Endometrial microvascular endothelial cells (primary cell): ENCODE results near the gene TTL. TPM values are rescaled to one million over a fixed set of nuclear protein-coding genes. Genes with fewer than 3 reads are reported as not detected.
"Not testable (repeated sequence)": the region's sequence is repeated elsewhere in the genome, so short reads cannot be mapped to it uniquely, and the experiment has no call there.

Experiments used
- in situ Hi-C: cut with HindIII; loops from 2 replicates; pipeline ENCODE4 v1.10.0; 2017; ENCODE audit warnings: low sequenced_read_pairs, low pct_unique_long_range_greater_than_20kb; ENCODE audit errors: inconsistent ontology term
- total RNA-seq: library from RNA; depleted of rRNA; stranded (reverse); fragments of >200 nt; gene quantifications from one replicate; pipeline ENCODE4 v1.2.3, GENCODE V29; 2015; ENCODE audit errors: inconsistent ontology term

The TTL gene
- 47.6 TPM for total RNA-seq

DNA sequence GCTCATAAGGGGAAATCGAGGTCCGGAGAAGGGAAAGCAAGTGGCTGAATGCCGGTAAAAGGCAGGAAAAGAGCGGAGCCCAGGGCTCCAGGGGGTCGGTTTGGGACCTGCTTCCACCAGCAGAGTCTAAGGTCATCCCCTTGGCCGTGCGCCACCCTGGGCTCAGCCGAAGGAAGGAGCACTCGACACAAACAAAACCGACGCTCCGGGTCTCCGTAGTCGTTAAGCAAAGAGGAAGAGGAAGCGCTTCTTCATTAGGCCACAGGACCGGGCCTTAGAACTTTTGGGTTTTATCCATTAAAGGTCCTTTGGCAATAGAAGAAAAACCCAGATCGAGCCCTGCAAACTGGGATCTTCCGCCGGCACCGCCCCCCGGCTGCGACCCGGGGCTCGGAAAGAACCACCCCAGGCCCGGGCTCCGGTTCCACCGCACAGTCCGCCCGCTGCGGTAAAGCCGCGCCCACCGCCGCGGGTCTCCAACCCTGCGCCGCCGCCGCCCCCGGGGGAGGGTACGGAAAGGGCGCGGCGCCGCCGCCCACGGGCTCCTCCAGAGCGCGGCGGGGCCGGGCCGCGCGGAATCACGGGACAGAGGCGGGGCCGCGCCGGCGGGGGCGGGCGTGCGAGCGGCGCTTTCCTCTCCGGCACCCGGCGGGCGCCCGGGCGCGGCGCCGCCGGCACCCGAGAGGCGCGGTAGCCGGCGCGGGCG is at the start of gene TTL:
TSS of gene TTL (plus strand) at position 629 of the 706 bp plus-strand sequence. CDS start 189 bp downstream, outside the sequence.
- in situ Hi-C loops: no loop called here

DNA sequence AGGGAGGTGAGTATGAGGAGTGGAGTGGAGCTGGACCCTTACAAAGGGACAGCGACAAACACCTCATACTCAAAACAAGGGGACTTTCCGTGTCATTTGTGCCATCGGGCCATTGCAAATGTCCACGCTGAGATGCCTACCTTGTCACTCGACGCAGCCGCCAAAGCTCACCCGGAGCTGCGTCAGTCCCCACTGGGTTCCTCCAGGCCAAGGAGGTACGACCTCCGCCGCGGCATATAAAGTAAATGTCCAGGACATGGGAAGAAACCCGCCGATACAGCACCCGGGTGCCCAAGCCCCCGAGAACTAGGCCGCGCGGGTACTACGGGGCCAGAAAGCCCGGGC is 49.6 kb upstream of the TTL start:
- in situ Hi-C loops: not testable (repeated sequence)

DNA sequence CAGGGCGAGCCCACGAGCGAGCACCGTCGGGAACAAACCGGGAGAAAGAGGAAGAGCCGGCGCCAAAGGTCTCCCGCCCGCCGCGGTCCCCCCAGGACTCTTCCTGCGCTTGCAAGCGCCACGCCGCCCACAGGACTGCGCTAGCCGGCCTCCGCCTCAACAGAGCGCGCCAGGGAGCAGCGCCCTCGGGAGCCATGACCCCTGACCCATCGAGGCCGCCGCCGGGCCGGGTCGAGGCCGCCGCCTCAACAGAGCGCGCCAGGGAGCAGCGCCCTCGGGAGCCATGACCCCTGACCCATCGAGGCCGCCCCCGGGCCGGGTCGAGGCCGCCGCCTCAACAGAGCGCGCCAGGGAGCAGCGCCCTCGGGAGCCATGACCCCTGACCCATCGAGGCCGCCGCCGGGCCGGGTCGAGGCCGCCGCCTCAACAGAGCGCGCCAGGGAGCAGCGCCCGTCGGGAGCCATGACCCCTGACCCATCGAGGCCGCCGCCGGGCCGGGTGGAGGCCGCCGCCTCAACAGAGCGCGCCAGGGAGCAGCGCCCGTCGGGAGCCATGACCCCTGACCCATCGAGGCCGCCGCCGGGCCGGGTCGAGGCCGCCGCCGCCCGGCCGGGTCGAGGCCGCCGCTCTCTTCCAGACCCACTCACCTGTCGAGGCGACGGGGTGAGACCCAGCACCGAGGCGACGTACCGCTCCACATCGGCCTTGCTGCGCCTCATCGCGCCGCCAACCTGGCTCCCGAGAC is 49.0 kb upstream of the TTL start:
- in situ Hi-C loops: not testable (repeated sequence)

DNA sequence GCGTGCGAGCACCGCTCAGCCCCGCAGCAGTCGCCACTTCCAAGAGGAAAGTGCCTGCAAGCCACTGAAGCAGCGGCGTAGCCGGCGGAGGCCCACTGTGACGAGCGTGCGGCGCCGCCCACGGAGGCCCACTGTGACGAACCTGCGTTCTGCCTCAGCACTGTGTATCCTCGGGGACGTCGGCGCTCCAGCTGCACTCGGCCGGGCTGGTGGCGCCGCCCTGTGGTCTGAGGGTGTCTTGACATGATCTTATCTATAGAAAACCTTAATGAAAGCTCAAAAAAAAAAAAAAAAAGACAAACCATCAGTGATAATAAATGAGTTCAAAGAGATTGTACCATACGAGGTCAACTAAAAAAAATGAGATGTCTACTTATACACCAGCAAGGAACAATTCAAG is 48.5 kb upstream of the TTL start, which contains the start of gene RGPD8:
TSS of gene RGPD8 (minus strand) at position 166 of the 400 bp plus-strand sequence. CDS start 192 bp downstream, outside the sequence.
- in situ Hi-C loops: not testable (repeated sequence)

DNA sequence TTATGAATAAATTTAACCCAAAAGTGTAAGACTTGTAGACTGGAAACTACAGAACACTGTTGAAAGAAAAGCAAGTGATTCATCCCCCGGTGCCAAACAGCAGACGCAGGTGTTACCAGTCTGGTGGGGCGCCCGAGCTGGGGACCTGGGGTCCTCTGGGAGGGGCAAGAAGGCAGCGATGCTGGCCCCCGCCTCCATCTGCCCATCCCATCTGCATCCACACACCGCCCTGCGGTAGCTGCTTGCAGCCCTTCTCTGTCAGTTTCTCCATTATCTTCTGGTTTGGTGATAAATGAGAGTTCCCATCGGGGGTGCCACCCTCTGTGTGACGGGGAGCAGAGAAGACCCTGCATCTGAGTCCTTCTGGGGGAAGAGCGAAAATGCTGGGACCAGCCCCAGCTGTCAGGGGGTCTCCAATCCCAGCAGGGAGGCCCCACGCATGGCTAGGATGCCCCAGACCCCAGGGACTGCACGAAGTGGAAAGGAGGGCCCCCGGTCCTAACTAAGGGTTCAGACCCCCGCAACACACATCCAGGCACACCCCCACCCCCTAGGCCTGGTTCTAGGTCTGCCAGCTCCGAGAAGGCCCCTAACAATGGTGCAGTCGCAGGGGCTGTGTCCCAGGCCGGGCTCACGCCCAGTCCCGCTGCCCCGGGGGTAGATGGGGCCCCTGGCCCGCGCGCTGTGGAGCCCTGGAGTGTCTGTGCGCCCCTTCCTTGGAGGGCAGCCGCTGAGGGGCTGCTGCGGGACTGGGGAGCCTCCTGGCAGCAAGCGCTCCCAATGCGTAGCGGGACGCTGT is 47.8 kb upstream of the TTL start:
- in situ Hi-C loops: no loop called here

DNA sequence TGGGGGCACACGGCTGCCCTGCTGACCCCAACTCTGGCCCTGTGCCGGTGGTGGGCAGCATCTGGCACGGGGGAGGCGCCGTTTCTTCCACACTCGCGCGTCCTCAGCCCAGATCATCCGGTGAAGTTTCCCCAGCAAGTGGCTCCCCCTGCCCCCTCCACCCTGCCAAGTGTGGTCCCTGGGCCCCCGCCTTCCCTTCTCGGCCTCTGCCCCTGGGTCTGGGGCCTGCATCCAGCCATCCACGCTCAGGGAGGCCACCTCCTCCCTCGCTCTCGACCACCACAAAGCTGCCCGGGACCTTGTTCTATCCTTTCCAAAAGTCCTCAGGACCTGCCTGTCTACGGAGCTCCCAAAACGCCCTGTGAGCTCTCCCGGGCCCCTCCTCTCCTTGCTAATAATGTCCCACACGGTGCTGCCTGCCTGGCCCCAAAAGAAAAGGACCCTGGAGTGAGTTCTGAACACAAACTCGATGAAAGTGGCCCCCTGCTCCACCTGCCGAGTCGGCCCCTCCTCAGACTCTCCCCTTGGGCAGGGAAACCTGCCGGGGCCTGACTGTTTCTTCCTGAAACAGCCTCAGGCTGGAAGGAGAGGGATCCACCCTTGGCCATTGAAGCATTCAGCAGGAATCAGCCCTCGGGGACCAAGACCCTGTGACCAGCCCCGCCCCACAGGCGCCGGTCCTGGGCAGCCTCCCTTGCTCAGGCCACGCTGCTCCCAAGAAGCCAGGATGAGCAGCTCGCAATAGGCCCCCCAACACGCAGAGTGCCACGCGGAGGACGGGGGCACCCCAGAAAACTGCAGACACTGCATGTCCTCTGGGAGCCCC is 46.9 kb upstream of the TTL start:
- in situ Hi-C loops: not testable (repeated sequence)

DNA sequence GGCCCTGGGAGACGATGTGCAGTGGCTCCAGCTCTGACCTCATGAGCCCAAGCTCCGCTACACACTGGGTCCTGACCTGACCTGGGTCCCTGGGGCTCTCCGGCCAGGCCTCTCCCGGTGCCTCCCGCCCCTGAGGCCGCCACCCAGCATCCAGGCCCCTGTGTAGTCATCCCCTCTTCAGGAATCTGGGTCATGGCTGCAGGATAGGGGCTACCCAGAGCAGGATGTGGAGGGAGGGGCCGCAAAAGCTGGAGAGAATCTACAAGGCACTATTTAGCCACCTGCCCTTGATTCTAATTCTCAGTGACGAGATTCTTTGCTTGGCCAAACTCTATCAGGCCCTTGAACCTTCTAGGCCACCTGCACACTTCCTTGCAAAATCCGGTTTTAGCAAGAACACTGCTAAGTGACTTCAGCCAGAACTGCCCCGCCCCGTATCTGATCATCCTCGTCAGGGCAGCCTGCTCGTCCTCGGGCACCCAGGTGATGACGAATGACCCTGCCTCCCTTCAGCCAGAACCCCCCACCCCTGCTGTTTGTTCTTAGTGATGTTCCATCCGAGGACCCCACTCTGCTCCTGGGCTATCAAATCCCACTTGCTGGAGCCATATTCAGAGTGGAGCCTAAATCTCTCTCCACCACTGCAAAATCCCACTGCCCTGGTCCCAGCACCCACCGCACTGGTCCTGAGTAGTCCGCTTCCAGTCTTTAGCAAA is 46.1 kb upstream of the TTL start:
- in situ Hi-C loops: not testable (repeated sequence)

DNA sequence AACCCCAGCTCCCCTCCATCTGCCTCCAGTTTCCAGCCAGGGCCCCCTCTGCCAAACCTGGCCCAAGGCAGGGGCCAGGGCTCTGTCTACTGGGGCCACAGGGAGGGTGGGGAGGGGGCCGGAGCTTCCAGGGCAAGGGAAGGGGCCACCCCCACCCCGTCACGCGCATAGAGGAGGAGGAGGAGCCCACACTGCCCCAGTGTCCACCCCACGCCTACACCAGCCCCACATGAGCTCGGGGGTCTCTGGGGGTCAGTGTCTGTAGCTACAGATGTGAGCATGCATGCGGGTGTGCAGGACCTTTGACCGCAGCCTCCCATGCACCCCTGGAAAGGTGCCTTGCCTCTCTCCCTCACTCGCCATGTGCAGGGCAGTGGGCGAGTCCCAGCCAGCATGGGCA is 45.0 kb upstream of the TTL start:
- in situ Hi-C loops: not testable (repeated sequence)

DNA sequence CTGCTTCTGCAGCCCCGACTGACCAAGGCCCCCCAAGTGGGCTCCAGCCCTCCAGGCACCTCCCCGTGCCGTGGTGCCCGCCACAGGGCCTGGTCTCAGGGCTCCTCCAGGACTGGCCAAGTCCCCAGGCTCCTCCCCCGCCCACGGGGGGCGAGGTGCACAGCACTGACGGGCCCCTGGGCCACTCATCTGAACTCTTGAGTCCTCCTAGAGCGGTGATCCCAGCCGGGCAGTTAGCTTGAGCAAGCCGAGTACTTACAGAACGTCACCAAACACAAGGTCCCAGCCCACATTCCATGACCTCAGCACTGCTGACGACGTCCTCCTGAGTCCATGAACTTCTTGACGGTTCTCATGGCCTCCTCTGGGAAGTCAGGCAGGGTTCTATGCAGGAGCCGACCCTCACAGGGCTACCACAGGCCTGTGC is 44.5 kb upstream of the TTL start:
- in situ Hi-C loops: not testable (repeated sequence)

DNA sequence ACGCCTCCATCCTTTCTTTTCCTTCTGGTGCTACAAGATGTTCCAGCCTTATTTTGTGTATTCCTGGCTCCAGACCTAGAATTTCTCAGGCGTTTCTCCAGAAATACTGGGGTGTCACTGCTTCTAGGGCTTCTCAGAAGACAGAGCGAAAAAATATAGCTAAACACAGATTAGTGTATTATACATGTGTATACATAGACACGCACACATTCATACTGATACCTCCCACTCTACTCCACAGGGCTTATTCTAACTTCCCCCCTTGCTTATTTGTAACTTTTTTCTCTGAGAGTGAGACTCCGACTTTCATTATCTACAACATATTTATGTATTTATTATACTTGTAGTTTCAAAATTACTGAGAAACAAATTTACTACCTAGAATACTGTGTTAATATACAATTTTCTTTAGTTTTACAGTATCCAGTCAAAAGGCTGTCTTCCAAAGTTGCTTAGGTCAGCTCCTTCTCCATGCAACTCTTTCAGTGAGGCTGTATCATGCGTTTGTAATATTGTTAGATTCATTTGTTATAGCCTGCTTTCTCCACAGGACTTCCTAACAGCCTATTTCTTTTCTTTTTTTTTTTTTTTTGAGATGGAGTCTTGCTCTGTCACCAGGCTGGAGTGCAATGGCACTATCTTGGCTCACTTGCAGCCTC is 43.2 kb upstream of the TTL start:
- in situ Hi-C loops: not testable (repeated sequence)

DNA sequence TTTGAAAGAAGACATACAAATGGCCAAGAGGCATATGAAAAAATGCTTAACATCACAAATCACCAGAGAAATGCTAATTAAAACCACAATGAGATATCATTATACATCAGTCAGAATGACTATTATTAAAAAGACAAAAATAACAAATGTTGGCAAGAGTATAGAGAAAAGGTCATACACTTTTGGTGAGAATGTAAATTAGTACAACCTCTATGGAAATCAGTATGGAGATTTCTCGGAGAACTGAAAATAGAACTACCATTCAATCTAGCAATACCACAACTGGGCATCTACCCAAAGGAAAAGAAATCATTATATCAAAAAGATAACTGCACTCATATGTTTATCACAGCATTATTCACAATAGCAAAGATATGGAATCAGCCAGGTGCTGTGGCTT is 37.7 kb upstream of the TTL start:
- in situ Hi-C loops: not testable (repeated sequence)

DNA sequence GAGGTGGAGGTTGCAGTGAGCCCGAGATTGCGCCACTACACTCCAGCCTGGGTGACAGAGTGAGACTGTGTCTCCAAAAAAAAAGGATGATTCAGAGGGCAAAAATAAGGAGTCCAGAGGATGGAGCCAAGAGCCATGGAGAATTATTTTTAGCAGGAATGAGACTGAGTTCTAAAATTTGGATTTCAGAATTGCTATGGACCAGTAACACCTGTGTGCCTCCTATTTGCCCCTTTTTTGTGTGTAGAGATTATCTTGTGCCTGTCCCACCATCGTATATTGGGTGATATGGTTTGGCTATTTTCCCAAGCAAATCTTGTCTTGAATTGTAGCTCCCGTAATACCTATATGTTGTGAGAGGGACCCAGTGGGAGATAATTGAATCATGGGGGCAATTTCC is 32.1 kb upstream of the TTL start:
- in situ Hi-C loops: no loop called here

DNA sequence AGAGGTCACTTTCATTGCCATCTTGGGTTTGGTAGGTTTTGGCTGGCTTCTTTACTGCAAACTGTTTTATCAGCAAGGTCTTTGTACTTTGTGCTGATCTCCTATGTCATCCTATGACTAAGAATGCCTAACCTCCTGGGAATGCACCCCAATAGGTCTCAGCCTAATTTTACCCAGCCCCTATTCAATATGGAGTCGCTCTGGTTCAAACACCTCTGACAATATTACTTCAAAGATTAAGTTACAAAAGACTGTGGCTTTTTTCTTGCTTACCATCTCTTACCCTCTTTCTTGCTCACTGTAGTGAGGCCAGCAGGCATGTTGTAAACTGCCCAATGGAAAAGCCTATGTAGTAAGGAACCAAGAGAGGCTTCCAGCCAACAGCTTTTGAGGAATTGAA is 30.6 kb upstream of the TTL start:
- in situ Hi-C loops: no loop called here

DNA sequence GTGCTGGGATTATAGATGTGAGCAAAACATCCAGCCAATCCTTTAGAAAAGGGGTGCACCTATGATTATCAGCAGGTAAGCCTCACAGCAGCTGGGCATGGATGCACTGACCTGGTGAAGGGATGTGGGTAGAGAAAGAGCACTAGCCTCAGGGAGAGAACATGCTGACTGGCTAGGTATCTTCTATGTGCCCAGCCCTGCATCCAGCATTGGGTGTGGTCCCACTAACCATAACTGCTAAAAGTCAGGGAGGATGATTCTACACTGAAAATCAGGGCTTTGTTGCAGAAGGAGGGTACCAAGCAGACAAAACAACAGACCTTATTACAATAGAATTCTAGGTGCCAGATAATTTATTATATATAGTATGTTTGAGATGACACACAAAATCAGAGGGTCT is 27.4 kb upstream of the TTL start:
- in situ Hi-C loops: no loop called here

DNA sequence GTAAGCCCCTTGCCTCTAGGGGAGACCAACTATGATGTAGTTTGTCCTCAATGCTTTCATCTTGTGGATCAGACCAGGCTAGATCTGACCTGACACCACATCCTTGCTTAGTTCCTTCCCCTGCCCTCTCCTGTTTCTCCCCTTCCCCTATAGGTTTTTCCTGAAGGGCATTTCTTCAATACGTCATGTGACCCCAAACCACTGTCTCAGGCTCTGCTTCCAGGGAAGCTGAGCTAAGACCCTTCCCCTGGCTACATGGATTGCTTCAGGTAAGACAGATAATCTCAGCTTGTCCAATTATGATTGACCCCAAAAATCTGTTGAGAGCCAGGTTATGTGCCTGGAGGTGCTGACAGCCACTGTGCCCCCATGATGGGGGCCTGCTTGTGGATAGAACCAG is 22.6 kb upstream of the TTL start:
- in situ Hi-C loops: no loop called here

DNA sequence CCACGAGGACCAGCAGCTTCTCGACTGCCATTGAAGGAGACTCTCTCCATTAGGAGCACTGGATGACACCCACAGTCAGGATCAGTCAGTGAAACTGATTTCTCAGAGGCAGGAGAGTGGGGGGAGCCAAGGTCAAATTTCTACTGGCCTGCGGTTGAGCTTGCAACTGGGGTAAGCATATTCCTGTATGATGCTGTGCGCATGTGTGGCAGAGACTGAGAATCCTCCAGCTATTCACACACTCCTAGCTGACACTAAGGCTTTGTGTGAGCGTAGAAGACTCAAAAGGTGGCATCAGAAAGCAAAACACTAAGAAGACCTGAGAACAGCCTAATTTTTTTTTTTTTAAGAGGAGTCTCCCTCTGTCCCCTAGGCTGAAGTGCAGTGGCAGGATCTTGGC is 19.8 kb upstream of the TTL start:
- in situ Hi-C loops: no loop called here

DNA sequence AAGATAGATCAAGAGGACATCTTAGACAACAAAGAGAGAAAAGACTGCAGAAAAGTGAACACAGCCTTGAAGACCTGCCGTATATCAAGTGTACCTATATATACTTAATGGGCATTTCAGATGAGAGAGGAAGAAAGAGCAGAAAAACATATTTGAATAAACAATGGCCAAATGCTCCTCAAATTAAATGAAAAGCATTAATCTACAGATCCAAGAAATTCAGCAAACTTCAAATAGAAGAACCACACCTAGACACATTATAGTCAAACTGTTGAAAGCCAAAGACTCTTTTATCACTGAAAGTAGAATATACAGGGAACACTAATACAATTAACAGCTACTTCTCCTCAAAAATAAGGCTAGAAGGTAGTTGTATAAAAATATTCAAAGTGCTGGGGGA is 18.7 kb upstream of the TTL start:
- in situ Hi-C loops: no loop called here

DNA sequence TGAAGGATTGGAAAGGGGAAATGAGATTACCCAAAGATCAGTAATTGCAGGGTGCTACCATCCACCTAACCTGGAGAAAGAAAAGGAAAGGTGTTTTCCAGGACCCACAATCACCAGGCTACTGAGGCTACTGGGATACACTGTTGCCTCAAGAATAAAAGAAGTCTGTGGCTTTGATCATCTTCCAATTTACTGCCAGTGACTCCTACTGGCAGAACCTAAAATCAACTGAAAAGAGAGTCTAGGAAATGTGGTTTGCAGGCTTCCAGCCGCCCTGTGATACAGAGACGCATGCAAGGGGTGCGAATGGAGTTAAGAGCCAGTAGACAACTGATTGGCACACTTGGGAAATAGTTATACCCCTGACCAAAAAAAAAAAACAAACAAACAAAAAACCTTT is 16.6 kb upstream of the TTL start:
- in situ Hi-C loops: no loop called here
